Natural killer cell (primary cell): Measurements from ENCODE around the gene AKR1A1. TPM values are rescaled to one million over a fixed set of nuclear protein-coding genes. Genes with fewer than 3 reads are reported as not detected.
"Not testable (repeated sequence)": the region's sequence is repeated elsewhere in the genome, so short reads cannot be mapped to it uniquely, and the experiment has no call there.

Source experiments
- ATAC-seq, 3 donors: fragments of 150-1000 bp in 2 of 3; fragments of 200-7000 bp in 1 of 3; cut with Tn5 transposase; 1 replicate in 1 of 3; 2 replicates in 2 of 3; pipeline ENCODE4 v1.10.0; 2021; ENCODE audit warnings: mild to moderate bottlenecking in 2 of 3, moderate library complexity in 2 of 3
- DNase-seq, 2 donors: peaks; one replicate each; pipeline versions ENCODE4 v3.0.0 to v3.0.0-alpha.2; 2013 to 2021; ENCODE audit warnings: mixed read lengths in 1 of 2
- H3K27ac ChIP-seq: one replicate; pipeline ENCODE4 v1.5.1; 2013; ENCODE audit warnings: mild to moderate bottlenecking, low read length
- H3K27me3 ChIP-seq: one replicate; pipeline ENCODE4 v1.6.1; 2013; ENCODE audit warnings: low read length; ENCODE audit not compliant: control insufficient read depth, insufficient read depth
- H3K36me3 ChIP-seq: one replicate; pipeline ENCODE4 v1.6.1; 2013; ENCODE audit warnings: low read length; ENCODE audit not compliant: control insufficient read depth, insufficient read depth
- H3K4me1 ChIP-seq: one replicate; pipeline ENCODE4 v1.6.1; 2013; ENCODE audit warnings: low read length; ENCODE audit not compliant: control insufficient read depth, insufficient read depth
- H3K4me3 ChIP-seq: one replicate; pipeline ENCODE4 v1.5.1; 2013; ENCODE audit warnings: low read length
- H3K9me3 ChIP-seq: one replicate; pipeline ENCODE4 v1.6.1; 2013; ENCODE audit warnings: low read length; ENCODE audit not compliant: control insufficient read depth, insufficient read depth
- H3K27ac Mint-ChIP-seq, 2 donors: one replicate each; pipeline ENCODE4 v1.8.0; 2022; ENCODE audit warnings: mild to moderate bottlenecking in 2 of 2, mixed read lengths in 2 of 2, moderate library complexity in 1 of 2
- H3K27me3 Mint-ChIP-seq, 2 donors: one replicate each; pipeline ENCODE4 v1.8.0; 2022; ENCODE audit warnings: low read depth in 2 of 2, mixed read lengths in 2 of 2
- H3K36me3 Mint-ChIP-seq: one replicate; pipeline ENCODE4 v1.8.0; 2022; ENCODE audit warnings: mixed read lengths
- H3K4me1 Mint-ChIP-seq, 2 donors: one replicate each; pipeline ENCODE4 v1.8.0; 2022; ENCODE audit warnings: mixed read lengths in 2 of 2
- H3K4me3 Mint-ChIP-seq: one replicate; pipeline ENCODE4 v1.8.0; 2022; ENCODE audit warnings: mild to moderate bottlenecking, moderate library complexity, mixed read lengths
- H3K9me3 Mint-ChIP-seq, 2 donors: one replicate each; pipeline ENCODE4 v1.8.0; 2022; ENCODE audit warnings: mixed read lengths in 2 of 2
- WGBS: methylation state at CpG from one replicate; pipeline ENCODE4 v1.1.7; 2013; ENCODE audit warnings: missing lambda C conversion rate; ENCODE audit not compliant: insufficient coverage; 5-methylcytosine and 5-hydroxymethylcytosine counted together
- intact Hi-C: fragments of 100-400 bp; cut with micrococcal nuclease; formaldehyde crosslinking; loops from one replicate; pipeline ENCODE4 v1.14.2; 2022
- total RNA-seq, 4 donors: library from RNA; stranded (reverse); fragments of 120-200 nt in 1 of 4; gene quantifications; one replicate each; pipeline versions ENCODE4 v1.2.3 to v1.2.4, GENCODE V29; 2013 to 2022
- TF ChIP-seq, protein P1 (sequence below): fragments of 200-600 bp; IDR thresholded peaks from one replicate; pipeline ENCODE4 v1.8.0; 2022; ENCODE audit warnings: antibody characterized with exemption

Gene AKR1A1
- total RNA-seq, 3 donors from 2014 or later (not counting 1 experiment from before 2014, with no cell fraction given): 45.7 to 54.2 (median 53.9) TPM

GRCh38 chr1:45510036-45510971 lies 40.3 kb upstream of the AKR1A1 start:
- H3K4me3 ChIP-seq: no peak overlapping the region
- Mint-ChIP-seq H3K4me3 (no peak overlapping the region), H3K27me3 (no peaks in the 10 kb centered on the region), H3K9me3 (no peaks in the 10 kb centered on the region), H3K27ac (no peak overlapping the region), H3K36me3 (peaks cover 18% of the 10 kb centered on the region), H3K4me1 (no peaks in the 10 kb centered on the region)
- H3K4me1 ChIP-seq: no peaks in the 10 kb centered on the region
- ATAC-seq (no peak), DNase-seq (no peak)
- TF ChIP-seq, protein P1, sequence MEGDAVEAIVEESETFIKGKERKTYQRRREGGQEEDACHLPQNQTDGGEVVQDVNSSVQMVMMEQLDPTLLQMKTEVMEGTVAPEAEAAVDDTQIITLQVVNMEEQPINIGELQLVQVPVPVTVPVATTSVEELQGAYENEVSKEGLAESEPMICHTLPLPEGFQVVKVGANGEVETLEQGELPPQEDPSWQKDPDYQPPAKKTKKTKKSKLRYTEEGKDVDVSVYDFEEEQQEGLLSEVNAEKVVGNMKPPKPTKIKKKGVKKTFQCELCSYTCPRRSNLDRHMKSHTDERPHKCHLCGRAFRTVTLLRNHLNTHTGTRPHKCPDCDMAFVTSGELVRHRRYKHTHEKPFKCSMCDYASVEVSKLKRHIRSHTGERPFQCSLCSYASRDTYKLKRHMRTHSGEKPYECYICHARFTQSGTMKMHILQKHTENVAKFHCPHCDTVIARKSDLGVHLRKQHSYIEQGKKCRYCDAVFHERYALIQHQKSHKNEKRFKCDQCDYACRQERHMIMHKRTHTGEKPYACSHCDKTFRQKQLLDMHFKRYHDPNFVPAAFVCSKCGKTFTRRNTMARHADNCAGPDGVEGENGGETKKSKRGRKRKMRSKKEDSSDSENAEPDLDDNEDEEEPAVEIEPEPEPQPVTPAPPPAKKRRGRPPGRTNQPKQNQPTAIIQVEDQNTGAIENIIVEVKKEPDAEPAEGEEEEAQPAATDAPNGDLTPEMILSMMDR: no peak
- H3K27ac ChIP-seq: no peak overlapping the region
- 73% methylated on average over 9 of the region's 9 CpGs for WGBS
- intact Hi-C loops: no loop called here
- no peaks in the 10 kb centered on the region for H3K9me3 ChIP-seq
- no peaks in the 10 kb centered on the region for H3K27me3 ChIP-seq
- H3K36me3 ChIP-seq: peaks cover 56% of the 10 kb centered on the region

GRCh38 chr1:45510972-45511527 lies 39.6 kb upstream of the AKR1A1 start:
- Histone ChIP-seq H3K27ac (no peak overlapping the region), H3K27me3 (no peaks in the 10 kb centered on the region), H3K9me3 (no peaks in the 10 kb centered on the region), H3K4me1 (no peaks in the 10 kb centered on the region), H3K4me3 (no peak overlapping the region), H3K36me3 (peaks cover 62% of the 10 kb centered on the region)
- no peaks in the 10 kb centered on the region for H3K9me3 Mint-ChIP-seq
- ATAC-seq: no peak
- H3K36me3 Mint-ChIP-seq: peaks cover 21% of the 10 kb centered on the region
- H3K27me3 Mint-ChIP-seq: no peaks in the 10 kb centered on the region
- DNase-seq: no peak
- H3K4me1 Mint-ChIP-seq: no peaks in the 10 kb centered on the region
- TF ChIP-seq, protein P1: no peak
- no peak overlapping the region for H3K4me3 Mint-ChIP-seq
- intact Hi-C loops: no loop called here
- no peak overlapping the region for H3K27ac Mint-ChIP-seq
- 90% methylated on average over 4 of the region's 4 CpGs for WGBS

GRCh38 chr1:45512641-45513054 lies 38.0 kb upstream of the AKR1A1 start:
- Mint-ChIP-seq H3K27me3 (no peaks in the 10 kb centered on the region), H3K4me1 (no peaks in the 10 kb centered on the region), H3K27ac (no peak overlapping the region), H3K9me3 (no peaks in the 10 kb centered on the region), H3K36me3 (peaks cover 25% of the 10 kb centered on the region), H3K4me3 (no peak overlapping the region)
- 100% methylated on average over 1 of the region's 1 CpG for WGBS
- Histone ChIP-seq H3K27ac (no peak overlapping the region), H3K36me3 (peaks cover 73% of the 10 kb centered on the region), H3K9me3 (no peaks in the 10 kb centered on the region), H3K4me1 (no peaks in the 10 kb centered on the region), H3K27me3 (no peaks in the 10 kb centered on the region), H3K4me3 (no peak overlapping the region)
- DNase-seq (peak; percentile 43 to 81), ATAC-seq (peak; percentile 68 to 91 (median 83))
- TF ChIP-seq, protein P1: peak; percentile 76
- intact Hi-C loops: loop anchor here (1.0 kb wide), 1 partner anchor 58 kb away; no protein-coding TSS in a partner anchor

DNA sequence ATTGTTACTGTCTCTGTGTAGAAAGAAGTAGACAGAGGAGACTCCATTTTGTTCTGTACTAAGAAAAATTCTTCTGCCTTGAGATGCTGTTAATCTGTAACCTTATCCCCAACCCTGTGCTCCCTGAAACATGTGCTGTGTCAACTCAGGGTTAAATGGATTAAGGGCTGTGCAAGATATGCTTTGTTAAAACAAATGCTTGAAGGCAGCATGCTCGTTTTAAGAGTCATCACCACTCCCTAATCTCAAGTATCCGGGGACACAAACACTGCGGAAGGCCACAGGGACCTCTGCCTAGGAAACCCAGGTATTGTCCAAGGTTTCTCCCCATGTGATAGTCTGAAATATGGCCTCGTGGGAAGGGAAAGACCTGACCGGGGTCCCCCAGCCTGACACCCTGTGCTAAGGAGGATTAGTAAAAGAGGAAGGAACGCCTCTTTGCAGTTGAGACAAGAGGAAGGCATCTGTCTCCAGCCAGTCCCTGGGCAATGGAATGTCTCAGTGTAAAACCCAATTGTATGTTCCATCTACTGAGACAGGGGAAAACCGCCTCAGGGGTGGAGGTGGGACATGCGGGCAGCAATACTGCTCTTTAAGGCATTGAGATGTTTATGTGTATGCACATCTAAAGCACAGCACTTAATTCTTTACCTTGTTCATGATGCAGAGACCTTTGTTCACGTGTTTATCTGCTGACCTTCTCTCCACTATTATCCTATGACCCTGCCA lies 36.9 kb upstream of the AKR1A1 start:
- peaks cover 68% of the 10 kb centered on the region for H3K36me3 ChIP-seq
- ATAC-seq, DNase-seq, H3K27me3 Mint-ChIP-seq, H3K4me1 ChIP-seq, H3K9me3 Mint-ChIP-seq, H3K4me3 Mint-ChIP-seq, H3K27ac Mint-ChIP-seq, H3K27me3 ChIP-seq, intact Hi-C loops, H3K4me3 ChIP-seq, H3K27ac ChIP-seq, H3K9me3 ChIP-seq, H3K4me1 Mint-ChIP-seq: not testable (repeated sequence)
- peaks cover 25% of the 10 kb centered on the region for H3K36me3 Mint-ChIP-seq
- 86% methylated on average over 7 of the region's 9 CpGs for WGBS
